Measurements from ENCODE around the gene RNF213.

RNF213 gene

DNA sequence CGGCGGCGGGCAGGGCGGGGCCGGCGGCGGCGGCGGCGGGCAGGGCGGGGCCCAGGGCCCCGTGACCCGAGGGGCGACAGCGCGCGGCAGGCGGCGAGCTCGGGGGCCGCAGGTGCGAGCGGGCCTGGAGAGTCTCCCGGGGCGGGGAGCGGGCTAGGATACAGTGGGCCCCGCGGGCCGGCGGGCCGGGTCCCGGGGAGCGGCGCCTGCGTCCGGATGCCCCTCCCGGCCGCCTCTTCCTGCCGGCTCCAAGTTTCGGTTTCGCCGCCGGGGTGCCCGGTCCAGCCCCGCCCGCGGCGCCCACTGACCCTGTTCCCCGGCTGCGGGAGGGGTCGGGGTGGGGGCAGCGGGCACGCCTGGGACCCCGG, at the start of gene RNF213:
Gene RNF213 (plus strand): TSS at position 62 of the 368 bp plus-strand sequence. CDS start 2,830 bp downstream, outside the sequence.
- no peaks in the 10 kb centered on the region for H3K9me3 ChIP-seq
- H3K27me3 ChIP-seq: peaks cover 5% of the 10 kb centered on the region
- H3K27ac ChIP-seq: peak within 1 kb of the TSS; percentile 98
- H3K4me1 ChIP-seq (ENCODE audit: control insufficient read depth in 1 of 2, insufficient read depth in 1 of 2, low read depth in 1 of 2, low read length in 1 of 2): peaks cover 48 to 49% of the 10 kb centered on the region in 2 experiments
- peaks cover 13% of the 10 kb centered on the region for H3K36me3 ChIP-seq
- no peak for TF ChIP-seq CTCF (IDR thresholded peaks at IDR 0.05)
- H3K4me3 ChIP-seq (ENCODE audit: low read depth in 1 of 2, low read length in 1 of 2): peak within 1 kb of the TSS; percentile 94 to 97

DNA sequence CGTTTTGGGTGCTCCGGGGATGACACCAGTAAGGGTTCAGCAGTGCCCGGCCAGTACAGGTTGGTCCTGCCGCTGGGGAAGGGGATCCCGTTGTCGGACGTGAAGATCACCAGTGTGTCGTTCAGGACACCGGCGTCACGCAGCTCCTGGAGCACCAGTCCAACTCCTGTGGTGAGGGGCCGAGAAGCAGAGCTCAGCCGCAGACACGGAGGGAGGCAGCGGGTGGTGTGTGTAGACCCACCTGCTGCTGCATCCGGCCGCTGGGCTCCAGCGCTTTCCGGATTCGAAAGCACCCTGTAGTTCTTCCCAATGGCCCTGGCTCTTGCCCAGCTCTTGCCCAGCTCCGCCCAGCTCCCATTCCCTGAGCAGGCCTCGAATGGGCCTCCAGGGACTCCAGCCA, 48.5 kb upstream of the RNF213 start:
- Histone ChIP-seq H3K9me3 (no peaks in the 10 kb centered on the region), H3K36me3 (no peaks in the 10 kb centered on the region), H3K4me1 (ENCODE audit: control insufficient read depth in 1 of 2, insufficient read depth in 1 of 2, low read depth in 1 of 2, low read length in 1 of 2) (peaks cover 0 to 11% of the 10 kb centered on the region in 2 experiments), H3K27ac (no peak overlapping the region), H3K4me3 (ENCODE audit: low read depth in 1 of 2, low read length in 1 of 2) (no peak overlapping the region), H3K27me3 (peaks cover 11% of the 10 kb centered on the region)
- TF ChIP-seq CTCF (IDR thresholded peaks at IDR 0.05): no peak

GRCh38 chr17:80212511-80212910, 48.1 kb upstream of the RNF213 start:
- Histone ChIP-seq H3K36me3 (no peaks in the 10 kb centered on the region), H3K4me3 (ENCODE audit: low read depth in 1 of 2, low read length in 1 of 2) (no peak overlapping the region), H3K9me3 (no peaks in the 10 kb centered on the region), H3K27ac (no peak overlapping the region), H3K4me1 (ENCODE audit: control insufficient read depth in 1 of 2, insufficient read depth in 1 of 2, low read depth in 1 of 2, low read length in 1 of 2) (peaks cover 0 to 11% of the 10 kb centered on the region in 2 experiments), H3K27me3 (peaks cover 15% of the 10 kb centered on the region)
- TF ChIP-seq CTCF (IDR thresholded peaks at IDR 0.05): no peak

DNA sequence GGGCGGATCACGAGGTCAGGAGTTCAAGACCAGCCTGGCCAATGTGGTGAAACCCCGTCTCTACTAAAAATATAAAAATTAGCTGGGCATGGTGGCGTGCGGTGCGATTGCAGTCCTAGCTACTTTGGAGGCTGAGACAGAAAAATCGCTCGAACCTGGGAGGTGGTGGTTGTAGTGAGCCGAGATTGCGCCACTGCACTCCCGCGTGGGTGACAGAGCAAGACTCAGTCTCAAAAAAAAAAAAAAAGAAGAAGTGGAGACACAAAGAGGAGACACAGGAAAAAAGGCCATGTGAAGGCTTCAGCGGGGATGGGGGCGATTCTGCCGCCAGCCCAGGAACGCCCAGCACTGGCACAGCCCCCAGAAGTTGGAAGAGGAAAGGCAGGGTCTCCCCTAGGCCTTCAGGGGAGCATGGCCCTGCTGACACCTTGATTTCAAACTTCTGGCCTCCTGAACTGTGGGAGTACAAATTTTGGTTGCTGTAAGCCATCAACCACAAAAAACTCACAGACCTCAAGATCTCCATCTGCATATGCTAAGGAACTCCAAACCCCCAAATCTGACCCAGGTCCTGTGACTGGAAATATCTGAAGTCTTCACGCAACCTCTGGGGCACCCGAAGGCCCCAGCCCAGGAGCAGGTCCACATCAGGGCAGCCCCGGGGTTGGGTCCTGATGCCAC, 47.5 kb upstream of the RNF213 start:
- H3K27ac ChIP-seq: peak overlapping the region; percentile 47
- H3K9me3 ChIP-seq: no peaks in the 10 kb centered on the region
- no peak for TF ChIP-seq CTCF (IDR thresholded peaks at IDR 0.05)
- no peaks in the 10 kb centered on the region for H3K36me3 ChIP-seq
- no peak overlapping the region for H3K4me3 ChIP-seq (ENCODE audit: low read depth in 1 of 2, low read length in 1 of 2)
- H3K4me1 ChIP-seq (ENCODE audit: control insufficient read depth in 1 of 2, insufficient read depth in 1 of 2, low read depth in 1 of 2, low read length in 1 of 2): peaks cover 0 to 11% of the 10 kb centered on the region in 2 experiments
- peaks cover 21% of the 10 kb centered on the region for H3K27me3 ChIP-seq

GRCh38 chr17:80213643-80213975, 47.0 kb upstream of the RNF213 start:
- TF ChIP-seq CTCF (IDR thresholded peaks at IDR 0.05): no peak
- Histone ChIP-seq H3K36me3 (no peaks in the 10 kb centered on the region), H3K27ac (peak overlapping the region; percentile 47), H3K9me3 (no peaks in the 10 kb centered on the region), H3K4me3 (ENCODE audit: low read depth in 1 of 2, low read length in 1 of 2) (no peak overlapping the region), H3K27me3 (peaks cover 26% of the 10 kb centered on the region), H3K4me1 (ENCODE audit: control insufficient read depth in 1 of 2, insufficient read depth in 1 of 2, low read depth in 1 of 2, low read length in 1 of 2) (peaks cover 0 to 11% of the 10 kb centered on the region in 2 experiments)
